Cerebellar cortex (tissue), 1 donor: ENCODE data around the gene LAIR1.

Experiments used
- DNase-seq: peaks from one replicate; pipeline ENCODE4 v3.0.0-alpha.2; 2015; ENCODE audit warnings: low spot score

LAIR1 gene

DNA sequence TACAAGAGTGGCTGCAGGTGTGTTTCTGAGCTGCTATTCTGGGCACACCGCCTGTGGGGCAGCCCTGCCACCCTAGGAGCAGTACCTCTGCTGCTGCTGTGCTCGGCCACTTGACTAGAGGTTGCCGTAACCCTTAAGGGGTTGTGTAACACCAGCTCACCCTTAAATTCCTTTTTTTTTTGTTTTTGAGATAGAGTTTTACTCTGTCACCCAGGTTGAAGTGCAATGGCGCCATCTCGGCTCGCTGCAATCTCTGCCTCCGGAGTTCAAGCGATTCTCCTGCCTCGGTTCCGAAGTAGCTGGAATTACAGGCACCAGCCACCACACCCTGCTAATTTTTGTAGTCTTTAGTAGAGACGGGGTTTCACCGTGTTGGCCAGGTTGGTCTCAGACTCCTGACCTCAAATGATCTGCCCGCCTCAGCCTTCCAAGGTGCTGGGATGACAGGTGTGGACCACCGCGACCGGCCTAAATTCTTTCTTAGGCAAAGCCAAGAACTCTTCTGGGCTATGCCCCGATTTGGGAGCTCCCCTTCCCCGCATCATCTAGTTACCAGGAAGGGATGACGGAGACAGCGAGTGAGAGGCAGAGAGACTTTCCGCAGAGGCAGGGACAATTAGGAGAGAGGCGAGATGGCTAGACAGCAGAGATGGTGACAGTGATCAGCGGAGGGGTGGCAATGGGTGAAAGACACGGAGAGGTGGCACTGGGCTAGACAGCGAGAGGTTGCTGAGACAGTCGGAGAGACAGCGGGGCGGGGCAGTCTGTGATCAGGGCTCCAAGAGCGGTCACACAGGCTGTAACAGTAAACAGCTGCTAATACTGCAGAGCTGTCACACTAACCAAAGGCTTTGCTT, 47.4 kb downstream of the LAIR1 start:
- DNase-seq, result no peak

- DNase-seq, result no peak
Measured at GRCh38 chr19:54316746-54317107, 48.0 kb downstream of the LAIR1 start.

- no peak for DNase-seq
Measured at GRCh38 chr19:54315956-54316355, 48.8 kb downstream of the LAIR1 start.

- DNase-seq, result no peak
Measured at GRCh38 chr19:54312436-54313377, 52.0 kb downstream of the LAIR1 start, which contains the start of gene LILRA5. Gene LILRA5, minus strand, starts transcription at chr19:54313166. Its CDS starts 147 bp downstream, at chr19:54313019.

DNA sequence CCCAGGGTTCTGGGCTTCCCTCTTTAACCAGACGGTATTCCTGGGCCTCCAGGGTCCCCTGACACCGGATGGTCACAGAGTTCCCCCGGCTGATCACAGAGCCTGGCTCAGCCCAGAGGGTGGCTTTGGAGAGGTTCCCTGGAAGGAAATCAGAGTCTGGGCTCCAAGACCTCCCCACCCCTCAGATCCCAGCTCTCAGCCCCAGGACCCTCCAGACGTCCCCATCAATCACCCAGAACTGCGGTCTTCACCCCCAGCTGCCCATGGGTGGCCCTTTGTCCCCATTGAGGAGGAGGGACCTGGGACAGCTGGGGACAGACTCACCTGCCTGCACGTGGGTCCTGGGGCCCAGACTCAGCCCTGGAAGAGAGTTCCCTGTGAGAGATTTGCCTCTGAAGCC, 52.7 kb downstream of the LAIR1 start:
- DNase-seq, result no peak

DNA sequence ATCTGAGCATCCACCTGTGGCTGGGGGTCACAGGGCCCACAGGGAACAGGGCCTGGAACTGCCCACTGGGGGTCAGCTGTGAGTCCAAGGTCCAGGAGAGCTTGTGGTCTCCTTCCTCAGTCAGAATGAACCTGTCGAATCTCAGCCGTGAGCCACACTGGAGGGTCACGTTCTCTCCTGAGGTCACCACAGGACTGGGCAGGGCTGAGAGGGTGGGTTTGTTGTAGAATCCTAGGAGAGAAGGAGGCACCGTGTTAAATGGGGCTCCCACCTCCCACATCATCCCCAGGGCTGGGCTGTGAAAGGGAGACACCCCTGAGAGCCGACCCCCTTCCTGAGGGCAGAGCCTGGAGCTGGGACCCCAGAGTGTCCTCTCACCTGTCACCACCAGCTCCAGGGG, 53.2 kb downstream of the LAIR1 start:
- DNase-seq, result no peak

- no peak for DNase-seq
Measured at GRCh38 chr19:54310543-54310942, 54.2 kb downstream of the LAIR1 start.

DNA sequence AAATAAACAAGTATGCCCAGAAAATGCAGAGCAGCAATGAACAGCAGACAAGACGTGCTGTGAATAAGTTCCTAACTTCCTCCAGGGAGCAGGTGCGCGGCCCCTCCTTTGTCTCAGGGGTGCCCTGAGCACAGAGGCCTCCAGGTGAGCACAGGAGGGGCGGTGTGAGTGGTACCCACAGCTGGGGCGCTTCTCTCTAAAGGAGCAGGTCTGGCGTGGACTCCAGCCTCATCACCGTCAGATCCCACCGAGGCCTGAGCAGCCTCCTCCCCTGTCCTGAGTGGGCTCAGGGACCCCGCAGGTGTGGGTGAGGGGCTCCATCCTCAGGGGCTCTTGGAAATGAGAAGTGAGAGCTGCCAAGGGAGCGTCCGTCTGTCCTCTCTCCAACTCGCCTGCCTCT, 54.9 kb downstream of the LAIR1 start:
- no peak for DNase-seq

- no peak for DNase-seq
Measured at GRCh38 chr19:54307389-54308020, 57.2 kb downstream of the LAIR1 start.

- DNase-seq, result no peak
Measured at GRCh38 chr19:54305141-54305540, 59.6 kb downstream of the LAIR1 start.

GRCh38 chr19:54302257-54302656, 62.5 kb downstream of the LAIR1 start:
- no peak for DNase-seq
